Iris pigment epithelial cell (primary cell): ENCODE data around the gene TSTD2.

Experiments used
- DNase-seq: peaks from one replicate; pipeline ENCODE4 v3.0.0-alpha.2; 2011; ENCODE audit warnings: low read depth

TSTD2 gene

GRCh38 chr9:97562542-97562941, 70.6 kb downstream of the TSTD2 start:
- no peak for DNase-seq

- no peak for DNase-seq
These were observed 71.7 kb downstream of the TSTD2 start for GRCh38 chr9:97561501-97561900.

GRCh38 chr9:97560851-97561250, 72.3 kb downstream of the TSTD2 start:
- DNase-seq: no peak

- no peak for DNase-seq
These were observed 73.0 kb downstream of the TSTD2 start for GRCh38 chr9:97560154-97560553.

GRCh38 chr9:97559111-97559514, 74.1 kb downstream of the TSTD2 start:
- no peak for DNase-seq

GRCh38 chr9:97558701-97559101, 74.5 kb downstream of the TSTD2 start:
- no peak for DNase-seq

GRCh38 chr9:97557606-97558095, 75.5 kb downstream of the TSTD2 start:
- no peak for DNase-seq

GRCh38 chr9:97556721-97557605, 76.2 kb downstream of the TSTD2 start:
- DNase-seq: no peak

GRCh38 chr9:97556036-97556720, 77.0 kb downstream of the TSTD2 start:
- no peak for DNase-seq

GRCh38 chr9:97555164-97555563, 78.0 kb downstream of the TSTD2 start:
- peak; percentile 20 for DNase-seq

GRCh38 chr9:97554566-97555075, 78.5 kb downstream of the TSTD2 start:
- DNase-seq: no peak

- DNase-seq: no peak
These were observed 79.3 kb downstream of the TSTD2 start for GRCh38 chr9:97553841-97554240.

GRCh38 chr9:97553141-97553540, 80.0 kb downstream of the TSTD2 start:
- DNase-seq: no peak

GRCh38 chr9:97551308-97551707, 81.9 kb downstream of the TSTD2 start:
- DNase-seq: no peak

- no peak for DNase-seq
These were observed 82.8 kb downstream of the TSTD2 start for GRCh38 chr9:97550386-97550785.
